ENCODE measurements around the gene DDAH1. TPM values are rescaled to one million over a fixed set of nuclear protein-coding genes. Genes with fewer than 3 reads are reported as not detected.

The DDAH1 gene
- total RNA-seq, 1 experiment from 2014 or later = 36.3 TPM

GRCh38 chr1:85282424-85282823 is 182.5 kb downstream of the DDAH1 start:
- TF ChIP-seq, protein P1, sequence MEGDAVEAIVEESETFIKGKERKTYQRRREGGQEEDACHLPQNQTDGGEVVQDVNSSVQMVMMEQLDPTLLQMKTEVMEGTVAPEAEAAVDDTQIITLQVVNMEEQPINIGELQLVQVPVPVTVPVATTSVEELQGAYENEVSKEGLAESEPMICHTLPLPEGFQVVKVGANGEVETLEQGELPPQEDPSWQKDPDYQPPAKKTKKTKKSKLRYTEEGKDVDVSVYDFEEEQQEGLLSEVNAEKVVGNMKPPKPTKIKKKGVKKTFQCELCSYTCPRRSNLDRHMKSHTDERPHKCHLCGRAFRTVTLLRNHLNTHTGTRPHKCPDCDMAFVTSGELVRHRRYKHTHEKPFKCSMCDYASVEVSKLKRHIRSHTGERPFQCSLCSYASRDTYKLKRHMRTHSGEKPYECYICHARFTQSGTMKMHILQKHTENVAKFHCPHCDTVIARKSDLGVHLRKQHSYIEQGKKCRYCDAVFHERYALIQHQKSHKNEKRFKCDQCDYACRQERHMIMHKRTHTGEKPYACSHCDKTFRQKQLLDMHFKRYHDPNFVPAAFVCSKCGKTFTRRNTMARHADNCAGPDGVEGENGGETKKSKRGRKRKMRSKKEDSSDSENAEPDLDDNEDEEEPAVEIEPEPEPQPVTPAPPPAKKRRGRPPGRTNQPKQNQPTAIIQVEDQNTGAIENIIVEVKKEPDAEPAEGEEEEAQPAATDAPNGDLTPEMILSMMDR (conservative IDR thresholded peaks at IDR 0.05) = peak; percentile 71
- WGBS (ENCODE audit: extremely low coverage, insufficient read length, low lambda C conversion rate) = no CpG with 5 or more reads among the region's 1 CpG
- Histone ChIP-seq H4K8ac (replicated peaks; ENCODE audit: insufficient read length, low read depth, low read length) (no peak overlapping the region), H4K20me1 (ENCODE audit: control insufficient read depth, insufficient read depth, insufficient read length) (no peaks in the 10 kb centered on the region), H2BK15ac (ENCODE audit: low read depth, low read length) (no peak overlapping the region), H2BK12ac (ENCODE audit: insufficient read length, low read depth, low read length) (no peak overlapping the region), H3T11ph (ENCODE audit: low read length) (no peak overlapping the region), H3K23me2 (ENCODE audit: insufficient read length, low read depth, low read length, poor library complexity, severe bottlenecking) (no peaks in the 10 kb centered on the region), H3K79me1 (ENCODE audit: insufficient read depth, low read depth, low read length, poor library complexity, severe bottlenecking) (no peaks in the 10 kb centered on the region), H3K79me2 (ENCODE audit: insufficient read depth, low read length) (no peaks in the 10 kb centered on the region), H3K4ac (ENCODE audit: low read depth, low read length) (no peak overlapping the region), H3K4me2 (ENCODE audit: insufficient read depth, insufficient read length, low read length) (no peak overlapping the region), H2AK5ac (ENCODE audit: insufficient read length, low read length) (no peak overlapping the region), H3K56ac (ENCODE audit: insufficient read length, low read depth, low read length) (no peak overlapping the region), H2BK20ac (ENCODE audit: low read depth, low read length, poor library complexity, severe bottlenecking) (no peak overlapping the region), H4K91ac (ENCODE audit: insufficient read length, low read depth, low read length) (no peak overlapping the region), H3K27me3 (ENCODE audit: insufficient read depth, low read length) (no peaks in the 10 kb centered on the region), H3K18ac (ENCODE audit: insufficient read length, low read depth, low read length) (no peak overlapping the region), H3K14ac (ENCODE audit: insufficient read depth, low read length) (no peak overlapping the region), H2BK120ac (ENCODE audit: low read depth, low read length, poor library complexity, severe bottlenecking) (no peak overlapping the region), H4K5ac (ENCODE audit: insufficient read length, low read depth, low read length) (no peak overlapping the region), H3K23ac (ENCODE audit: insufficient read length, low read depth, low read length) (no peak overlapping the region), H3K27ac (ENCODE audit: insufficient read length, low read depth, low read length) (no peak overlapping the region), H3K4me1 (ENCODE audit: insufficient read depth, low read length) (no peaks in the 10 kb centered on the region), H2AFZ (ENCODE audit: low read length) (no peak overlapping the region), H3K9ac (ENCODE audit: extremely low read depth, insufficient read length, low read length) (no peak overlapping the region), H2BK5ac (ENCODE audit: insufficient read length, low read length) (no peak overlapping the region), H3K9me3 (ENCODE audit: control insufficient read depth, low read depth, low read length) (no peaks in the 10 kb centered on the region)
- no peaks in the 10 kb centered on the region for H3K27me3 Mint-ChIP-seq (ENCODE audit: low read depth)
- peaks cover 23 to 28% of the 10 kb centered on the region in 2 experiments for H3K4me1 Mint-ChIP-seq
- H3K4me3 Mint-ChIP-seq = peak overlapping the region in 1 of 2 experiments; percentile 15; a peak in 1 of 5 replicates
- H3K27ac Mint-ChIP-seq = peak overlapping the region in 1 of 3 experiments; percentile 78; a peak in 2 of 7 replicates
- peak; percentile 68 for DNase-seq
- H3K9me3 Mint-ChIP-seq = no peaks in the 10 kb centered on the region
- H3K36me3 Mint-ChIP-seq (ENCODE audit: insufficient read depth in 1 of 3, low read depth in 3 of 3) = no peaks in the 10 kb centered on the region

Measured in H9 (cell line).